Effector memory CD8-positive, alpha-beta T cell (primary cell): Measurements from ENCODE around the gene DMGDH.

ENCODE experiments used
- ATAC-seq: fragments of 150-1000 bp; cut with Tn5 transposase; replicated peaks from 2 replicates; pipeline ENCODE4 v1.10.0; 2021; ENCODE audit warnings: mild to moderate bottlenecking, moderate library complexity
- DNase-seq, 3 experiments: peaks; one replicate each; pipeline ENCODE4 v3.0.0; 2021
- H3K27ac Mint-ChIP-seq, 2 donors: one replicate each; pipeline ENCODE4 v1.8.0; 2022; ENCODE audit warnings: mild to moderate bottlenecking in 2 of 2, mixed read lengths in 2 of 2, moderate library complexity in 2 of 2
- H3K27me3 Mint-ChIP-seq, 2 donors: one replicate each; pipeline ENCODE4 v1.8.0; 2022; ENCODE audit warnings: mixed read lengths in 2 of 2
- H3K36me3 Mint-ChIP-seq: one replicate; pipeline ENCODE4 v1.8.0; 2022; ENCODE audit warnings: mild to moderate bottlenecking, moderate library complexity, mixed read lengths; ENCODE audit not compliant: insufficient read depth
- H3K4me1 Mint-ChIP-seq, 2 donors: one replicate each; pipeline ENCODE4 v1.8.0; 2022; ENCODE audit warnings: low read depth in 2 of 2, mixed read lengths in 2 of 2
- H3K4me3 Mint-ChIP-seq, 2 donors: one replicate each; pipeline ENCODE4 v1.8.0; 2022; ENCODE audit warnings: mild to moderate bottlenecking in 2 of 2, mixed read lengths in 2 of 2, moderate library complexity in 2 of 2
- H3K9me3 Mint-ChIP-seq, 2 donors: one replicate each; pipeline ENCODE4 v1.8.0; 2022; ENCODE audit warnings: mixed read lengths in 2 of 2

Gene DMGDH

GRCh38 chr5:79086116-79086515 lies 16.6 kb upstream of the DMGDH start:
- no peak for ATAC-seq
- no peaks in the 10 kb centered on the region for H3K36me3 Mint-ChIP-seq
- H3K4me3 Mint-ChIP-seq: no peak overlapping the region
- no peaks in the 10 kb centered on the region for H3K4me1 Mint-ChIP-seq
- DNase-seq: no peak
- H3K27ac Mint-ChIP-seq: no peak overlapping the region
- no peaks in the 10 kb centered on the region for H3K9me3 Mint-ChIP-seq
- H3K27me3 Mint-ChIP-seq: peaks cover 16 to 18% of the 10 kb centered on the region in 2 donors

GRCh38 chr5:79081779-79082178 lies 12.3 kb upstream of the DMGDH start:
- no peak overlapping the region for H3K4me3 Mint-ChIP-seq
- peaks cover 7 to 22% of the 10 kb centered on the region in 2 donors for H3K27me3 Mint-ChIP-seq
- no peak for DNase-seq
- H3K9me3 Mint-ChIP-seq: no peaks in the 10 kb centered on the region
- H3K27ac Mint-ChIP-seq: no peak overlapping the region
- no peaks in the 10 kb centered on the region for H3K36me3 Mint-ChIP-seq
- no peak for ATAC-seq
- H3K4me1 Mint-ChIP-seq: no peaks in the 10 kb centered on the region

- H3K9me3 Mint-ChIP-seq: no peaks in the 10 kb centered on the region
- no peaks in the 10 kb centered on the region for H3K36me3 Mint-ChIP-seq
- DNase-seq (no peak), ATAC-seq (no peak)
- H3K27ac Mint-ChIP-seq: no peak overlapping the region
- no peaks in the 10 kb centered on the region for H3K4me1 Mint-ChIP-seq
- peaks cover 1 to 24% of the 10 kb centered on the region in 2 donors for H3K27me3 Mint-ChIP-seq
- H3K4me3 Mint-ChIP-seq: no peak overlapping the region
Observed at GRCh38 chr5:79080804-79081203, 11.3 kb upstream of the DMGDH start.

GRCh38 chr5:79077680-79078365 lies 8.3 kb upstream of the DMGDH start:
- H3K27ac Mint-ChIP-seq: no peak overlapping the region
- no peak overlapping the region for H3K4me3 Mint-ChIP-seq

GRCh38 chr5:79076819-79077218 lies 7.3 kb upstream of the DMGDH start:
- Mint-ChIP-seq H3K9me3 (no peaks in the 10 kb centered on the region), H3K4me3 (no peak overlapping the region), H3K4me1 (no peaks in the 10 kb centered on the region), H3K27me3 (peaks cover 0 to 40% of the 10 kb centered on the region in 2 donors), H3K36me3 (no peaks in the 10 kb centered on the region), H3K27ac (no peak overlapping the region)
- DNase-seq (no peak), ATAC-seq (no peak)

More at GRCh38 chr5:79077680-79078365, 8.3 kb upstream of the DMGDH start:
- no peaks in the 10 kb centered on the region for H3K9me3 Mint-ChIP-seq
- no peaks in the 10 kb centered on the region for H3K4me1 Mint-ChIP-seq
- no peak for ATAC-seq
- no peaks in the 10 kb centered on the region for H3K36me3 Mint-ChIP-seq
- DNase-seq: no peak
- H3K27me3 Mint-ChIP-seq: peaks cover 0 to 31% of the 10 kb centered on the region in 2 donors

- H3K4me1 Mint-ChIP-seq: no peaks in the 10 kb centered on the region
- no peak overlapping the region for H3K4me3 Mint-ChIP-seq
- peaks cover 5 to 40% of the 10 kb centered on the region in 2 donors for H3K27me3 Mint-ChIP-seq
- no peak overlapping the region for H3K27ac Mint-ChIP-seq
- H3K36me3 Mint-ChIP-seq: no peaks in the 10 kb centered on the region
- ATAC-seq (no peak), DNase-seq (no peak)
- no peaks in the 10 kb centered on the region for H3K9me3 Mint-ChIP-seq
Observed at GRCh38 chr5:79075646-79076426, 6.4 kb upstream of the DMGDH start.

- Mint-ChIP-seq H3K9me3 (no peaks in the 10 kb centered on the region), H3K27ac (no peak overlapping the region), H3K27me3 (peaks cover 6 to 51% of the 10 kb centered on the region in 2 donors), H3K36me3 (no peaks in the 10 kb centered on the region), H3K4me3 (no peak overlapping the region), H3K4me1 (no peaks in the 10 kb centered on the region)
- ATAC-seq (no peak), DNase-seq (no peak)
Observed at GRCh38 chr5:79074641-79075040, 5.2 kb upstream of the DMGDH start.

GRCh38 chr5:79070350-79070667 lies 835 bp upstream of the DMGDH start:
- H3K36me3 Mint-ChIP-seq: peaks cover 2% of the 10 kb centered on the region
- peaks cover 0 to 1% of the 10 kb centered on the region in 2 donors for H3K4me1 Mint-ChIP-seq
- peaks cover 16 to 62% of the 10 kb centered on the region in 2 donors for H3K27me3 Mint-ChIP-seq
- ATAC-seq (no peak), DNase-seq (no peak)
- no peak overlapping the region for H3K4me3 Mint-ChIP-seq
- H3K9me3 Mint-ChIP-seq: no peaks in the 10 kb centered on the region
- H3K27ac Mint-ChIP-seq: no peak overlapping the region

GRCh38 chr5:79062436-79062835 lies 7.0 kb downstream of the DMGDH start:
- DNase-seq (no peak), ATAC-seq (no peak)
- no peak overlapping the region for H3K4me3 Mint-ChIP-seq
- no peaks in the 10 kb centered on the region for H3K4me1 Mint-ChIP-seq
- H3K9me3 Mint-ChIP-seq: no peaks in the 10 kb centered on the region
- H3K36me3 Mint-ChIP-seq: peaks cover 2% of the 10 kb centered on the region
- no peak overlapping the region for H3K27ac Mint-ChIP-seq
- H3K27me3 Mint-ChIP-seq: peaks cover 30 to 39% of the 10 kb centered on the region in 2 donors

- ATAC-seq (no peak), DNase-seq (no peak)
- Mint-ChIP-seq H3K27me3 (peaks cover 30 to 36% of the 10 kb centered on the region in 2 donors), H3K36me3 (no peaks in the 10 kb centered on the region), H3K27ac (no peak overlapping the region), H3K9me3 (no peaks in the 10 kb centered on the region), H3K4me3 (no peak overlapping the region), H3K4me1 (peaks cover 0 to 2% of the 10 kb centered on the region in 2 donors)
Observed at GRCh38 chr5:79059674-79060073, 9.8 kb downstream of the DMGDH start.

- Mint-ChIP-seq H3K9me3 (no peaks in the 10 kb centered on the region), H3K27me3 (peaks cover 24 to 39% of the 10 kb centered on the region in 2 donors), H3K4me3 (no peak overlapping the region), H3K4me1 (peaks cover 0 to 2% of the 10 kb centered on the region in 2 donors), H3K27ac (no peak overlapping the region), H3K36me3 (no peaks in the 10 kb centered on the region)
- DNase-seq: no peak
- no peak for ATAC-seq
Observed at GRCh38 chr5:79056847-79057246, 12.6 kb downstream of the DMGDH start.

- H3K36me3 Mint-ChIP-seq: no peaks in the 10 kb centered on the region
- peaks cover 0 to 2% of the 10 kb centered on the region in 2 donors for H3K4me1 Mint-ChIP-seq
- no peaks in the 10 kb centered on the region for H3K9me3 Mint-ChIP-seq
- H3K4me3 Mint-ChIP-seq: no peak overlapping the region
- H3K27me3 Mint-ChIP-seq: peaks cover 13 to 31% of the 10 kb centered on the region in 2 donors
- no peak for ATAC-seq
- no peak for DNase-seq
- no peak overlapping the region for H3K27ac Mint-ChIP-seq
Observed at GRCh38 chr5:79055017-79055416, 14.5 kb downstream of the DMGDH start.

GRCh38 chr5:79053321-79053720 lies 16.2 kb downstream of the DMGDH start:
- no peaks in the 10 kb centered on the region for H3K9me3 Mint-ChIP-seq
- peaks cover 0 to 2% of the 10 kb centered on the region in 2 donors for H3K4me1 Mint-ChIP-seq
- H3K27ac Mint-ChIP-seq: no peak overlapping the region
- no peak overlapping the region for H3K4me3 Mint-ChIP-seq
- DNase-seq: no peak
- no peaks in the 10 kb centered on the region for H3K36me3 Mint-ChIP-seq
- peaks cover 21 to 29% of the 10 kb centered on the region in 2 donors for H3K27me3 Mint-ChIP-seq
- ATAC-seq: no peak

GRCh38 chr5:79050498-79050897 lies 19.0 kb downstream of the DMGDH start:
- Mint-ChIP-seq H3K27ac (no peak overlapping the region), H3K36me3 (no peaks in the 10 kb centered on the region), H3K9me3 (no peaks in the 10 kb centered on the region), H3K4me1 (peaks cover 0 to 2% of the 10 kb centered on the region in 2 donors), H3K27me3 (peaks cover 32 to 43% of the 10 kb centered on the region in 2 donors), H3K4me3 (no peak overlapping the region)
- ATAC-seq (no peak), DNase-seq (no peak)
